ENCODE data around the gene BORA.

BORA gene

GRCh38 chr13:72728290-72728605 lies 525 bp downstream of the BORA start:
- peaks cover 57% of the 10 kb centered on the region for H3K36me3 ChIP-seq (ENCODE audit: low read depth)
- no peak for ATAC-seq (ENCODE audit: low read depth)
- no peak for DNase-seq (ENCODE audit: low spot score)
- H3K27me3 ChIP-seq (ENCODE audit: insufficient read depth, poor library complexity, severe bottlenecking): no peaks in the 10 kb centered on the region
- peak overlapping the region; percentile 15 for H3K27ac ChIP-seq (ENCODE audit: poor library complexity, severe bottlenecking)
- H3K4me3 ChIP-seq (ENCODE audit: severe bottlenecking): peak overlapping the region; percentile 58
- H3K4me1 ChIP-seq (ENCODE audit: insufficient read depth, poor library complexity, severe bottlenecking): peaks cover 16% of the 10 kb centered on the region
- TF ChIP-seq CTCF (IDR thresholded peaks at IDR 0.05; ENCODE audit: poor library complexity, severe bottlenecking): no peak
- no peaks in the 10 kb centered on the region for H3K9me3 ChIP-seq (ENCODE audit: severe bottlenecking)

GRCh38 chr13:72737033-72737432 lies 9.3 kb downstream of the BORA start:
- Histone ChIP-seq H3K4me1 (ENCODE audit: insufficient read depth, poor library complexity, severe bottlenecking) (no peaks in the 10 kb centered on the region), H3K27me3 (ENCODE audit: insufficient read depth, poor library complexity, severe bottlenecking) (no peaks in the 10 kb centered on the region), H3K4me3 (ENCODE audit: severe bottlenecking) (no peak overlapping the region), H3K36me3 (ENCODE audit: low read depth) (peaks cover 89% of the 10 kb centered on the region), H3K9me3 (ENCODE audit: severe bottlenecking) (no peaks in the 10 kb centered on the region), H3K27ac (ENCODE audit: poor library complexity, severe bottlenecking) (no peak overlapping the region)
- ATAC-seq (ENCODE audit: low read depth): no peak
- TF ChIP-seq CTCF (IDR thresholded peaks at IDR 0.05; ENCODE audit: poor library complexity, severe bottlenecking): no peak
- DNase-seq (ENCODE audit: low spot score): no peak

GRCh38 chr13:72740015-72740414 lies 12.3 kb downstream of the BORA start:
- Histone ChIP-seq H3K4me3 (ENCODE audit: severe bottlenecking) (no peak overlapping the region), H3K27ac (ENCODE audit: poor library complexity, severe bottlenecking) (no peak overlapping the region), H3K27me3 (ENCODE audit: insufficient read depth, poor library complexity, severe bottlenecking) (no peaks in the 10 kb centered on the region), H3K36me3 (ENCODE audit: low read depth) (peaks cover 83% of the 10 kb centered on the region), H3K9me3 (ENCODE audit: severe bottlenecking) (no peaks in the 10 kb centered on the region), H3K4me1 (ENCODE audit: insufficient read depth, poor library complexity, severe bottlenecking) (no peaks in the 10 kb centered on the region)
- ATAC-seq (ENCODE audit: low read depth) (no peak), DNase-seq (ENCODE audit: low spot score) (no peak)
- TF ChIP-seq CTCF (IDR thresholded peaks at IDR 0.05; ENCODE audit: poor library complexity, severe bottlenecking): no peak

GRCh38 chr13:72745260-72745659 lies 17.5 kb downstream of the BORA start:
- DNase-seq (ENCODE audit: low spot score): no peak
- H3K4me1 ChIP-seq (ENCODE audit: insufficient read depth, poor library complexity, severe bottlenecking): no peaks in the 10 kb centered on the region
- ATAC-seq (ENCODE audit: low read depth): no peak
- no peaks in the 10 kb centered on the region for H3K27me3 ChIP-seq (ENCODE audit: insufficient read depth, poor library complexity, severe bottlenecking)
- H3K9me3 ChIP-seq (ENCODE audit: severe bottlenecking): no peaks in the 10 kb centered on the region
- H3K4me3 ChIP-seq (ENCODE audit: severe bottlenecking): no peak overlapping the region
- no peak for TF ChIP-seq CTCF (IDR thresholded peaks at IDR 0.05; ENCODE audit: poor library complexity, severe bottlenecking)
- peaks cover 91% of the 10 kb centered on the region for H3K36me3 ChIP-seq (ENCODE audit: low read depth)
- no peak overlapping the region for H3K27ac ChIP-seq (ENCODE audit: poor library complexity, severe bottlenecking)

GRCh38 chr13:72751220-72751619 lies 23.5 kb downstream of the BORA start:
- Histone ChIP-seq H3K4me3 (ENCODE audit: severe bottlenecking) (no peak overlapping the region), H3K4me1 (ENCODE audit: insufficient read depth, poor library complexity, severe bottlenecking) (no peaks in the 10 kb centered on the region), H3K36me3 (ENCODE audit: low read depth) (peaks cover 99% of the 10 kb centered on the region), H3K9me3 (ENCODE audit: severe bottlenecking) (no peaks in the 10 kb centered on the region), H3K27me3 (ENCODE audit: insufficient read depth, poor library complexity, severe bottlenecking) (no peaks in the 10 kb centered on the region), H3K27ac (ENCODE audit: poor library complexity, severe bottlenecking) (no peak overlapping the region)
- ATAC-seq (ENCODE audit: low read depth): no peak
- DNase-seq (ENCODE audit: low spot score): no peak
- TF ChIP-seq CTCF (IDR thresholded peaks at IDR 0.05; ENCODE audit: poor library complexity, severe bottlenecking): no peak

All from RWPE2 (cell line).